ENCODE data around the gene HDGF. TPM values are rescaled to one million over a fixed set of nuclear protein-coding genes. Genes with fewer than 3 reads are reported as not detected.

HDGF gene
- total and polyA plus RNA-seq, 2 donors (not counting 3 experiments of a cell fraction or from before 2014, with no cell fraction given), result 95.1 to 298 TPM

DNA sequence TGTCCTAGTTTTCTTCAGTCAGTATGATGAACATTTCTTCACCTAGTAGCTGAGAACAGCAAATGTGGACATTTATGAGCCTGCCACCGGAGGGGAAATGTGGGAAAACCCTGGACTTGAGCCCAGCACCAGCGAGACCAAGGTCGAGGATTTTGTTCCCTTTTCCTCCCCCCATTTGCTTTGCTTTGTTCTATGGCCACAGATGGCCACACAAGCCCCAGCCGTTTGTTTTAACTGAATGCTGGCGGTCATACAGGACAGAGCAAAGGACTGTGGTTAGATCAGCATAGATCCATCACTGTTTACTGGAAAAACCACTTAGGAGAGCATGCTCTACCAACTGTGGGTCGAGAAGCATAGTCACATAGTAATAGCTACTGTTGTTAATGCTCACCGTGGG is 44.3 kb upstream of the HDGF start:
- no peaks in the 10 kb centered on the region for H3K4me1 ChIP-seq (ENCODE audit: control insufficient read depth, extremely low read depth, insufficient read depth, low read length)
- FAIRE-seq (no peak), DNase-seq (ENCODE audit: low read depth, low spot score) (no peak)
- H3K9me3 ChIP-seq (replicated peaks; ENCODE audit: control insufficient read depth, insufficient read depth, low read length), result no peaks in the 10 kb centered on the region
- H3K79me2 ChIP-seq (ENCODE audit: control insufficient read depth, insufficient read depth, low read length), result no peaks in the 10 kb centered on the region
- TF ChIP-seq JUN (IDR thresholded peaks at IDR 0.05; ENCODE audit: borderline replicate concordance, insufficient read depth, insufficient read length, low read depth), result no peak
- no peak for TF ChIP-seq POLR2AphosphoS5 (IDR thresholded peaks at IDR 0.05; ENCODE audit: insufficient read depth, low read depth, low read length)
- H3K4me3 ChIP-seq (replicated peaks in 1 of 3; ENCODE audit: insufficient read depth in 1 of 3, low read depth in 1 of 3, low read length in 3 of 3), result no peak overlapping the region
- H2AFZ ChIP-seq (ENCODE audit: low read depth, low read length), result no peak overlapping the region
- dilution Hi-C loops (cut with MboI; ENCODE audit: extremely low pct_ligation_motif_present, low sequenced_read_pairs) (no loop called here), intact Hi-C loops (cut with micrococcal nuclease) (no loop called here)
- no peak overlapping the region for H3K27ac ChIP-seq (ENCODE audit: insufficient read depth, low read depth, low read length)
- no peaks in the 10 kb centered on the region for H3K27me3 ChIP-seq (ENCODE audit: control insufficient read depth in 2 of 2, insufficient read depth in 2 of 2, low read length in 2 of 2)
- H3K9me1 ChIP-seq (replicated peaks; ENCODE audit: control insufficient read depth, extremely low read depth, insufficient read depth, low read length), result no peaks in the 10 kb centered on the region
- POLR2A ChIA-PET, result no interaction called here
- no TSS peak for BruUV-seq (replicated peaks)
- CTCF ChIA-PET, result interaction anchor here (0.9 to 5.6 kb wide), 14 partner anchors 8 to 132 kb away, joined by 3 to 125 read pairs (median 7); partner anchors contain the start of genes INSRR, ISG20L2, METTL25B and NTRK1
- peaks cover 33 to 47% of the 10 kb centered on the region in 2 experiments for H3K36me3 ChIP-seq (ENCODE audit: control insufficient read depth in 2 of 2, extremely low read depth in 1 of 2, insufficient read depth in 2 of 2, low read length in 2 of 2)
- no peak overlapping the region for H3K9ac ChIP-seq (replicated peaks; ENCODE audit: extremely low read depth, insufficient read depth, low read length)
- H4K20me1 ChIP-seq (replicated peaks; ENCODE audit: control insufficient read depth, extremely low read depth, insufficient read depth, low read length), result no peaks in the 10 kb centered on the region
- no peak overlapping the region for H3K4me2 ChIP-seq (ENCODE audit: insufficient read depth, low read length)

DNA sequence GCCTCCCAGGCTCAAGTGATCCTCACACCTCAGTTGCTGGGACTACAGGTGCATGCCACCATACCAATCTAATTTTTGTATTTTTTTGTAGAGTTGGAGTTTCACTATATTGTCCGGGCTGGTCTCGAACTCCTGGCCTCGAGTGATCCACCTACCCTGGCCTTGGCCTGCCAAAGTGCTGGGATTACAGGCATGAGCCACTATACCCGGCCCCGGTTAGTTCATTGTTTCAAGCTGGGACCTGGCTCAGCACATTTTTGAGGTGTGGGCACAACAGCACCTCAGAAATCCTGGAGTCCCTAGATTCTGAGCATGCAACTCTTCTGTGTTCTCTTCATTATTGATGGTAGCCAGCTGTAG is 43.9 kb upstream of the HDGF start:
- Histone ChIP-seq H3K4me2 (ENCODE audit: insufficient read depth, low read length) (no peak overlapping the region), H3K4me3 (replicated peaks in 1 of 3; ENCODE audit: insufficient read depth in 1 of 3, low read depth in 1 of 3, low read length in 3 of 3) (no peak overlapping the region), H3K9me3 (replicated peaks; ENCODE audit: control insufficient read depth, insufficient read depth, low read length) (no peaks in the 10 kb centered on the region), H3K36me3 (ENCODE audit: control insufficient read depth in 2 of 2, extremely low read depth in 1 of 2, insufficient read depth in 2 of 2, low read length in 2 of 2) (peaks cover 33 to 44% of the 10 kb centered on the region in 2 experiments), H3K4me1 (ENCODE audit: control insufficient read depth, extremely low read depth, insufficient read depth, low read length) (no peaks in the 10 kb centered on the region), H3K9ac (replicated peaks; ENCODE audit: extremely low read depth, insufficient read depth, low read length) (no peak overlapping the region), H2AFZ (ENCODE audit: low read depth, low read length) (no peak overlapping the region), H3K9me1 (replicated peaks; ENCODE audit: control insufficient read depth, extremely low read depth, insufficient read depth, low read length) (no peaks in the 10 kb centered on the region), H3K27me3 (ENCODE audit: control insufficient read depth in 2 of 2, insufficient read depth in 2 of 2, low read length in 2 of 2) (no peaks in the 10 kb centered on the region), H3K27ac (ENCODE audit: insufficient read depth, low read depth, low read length) (no peak overlapping the region), H3K79me2 (ENCODE audit: control insufficient read depth, insufficient read depth, low read length) (no peaks in the 10 kb centered on the region), H4K20me1 (replicated peaks; ENCODE audit: control insufficient read depth, extremely low read depth, insufficient read depth, low read length) (no peaks in the 10 kb centered on the region)
- ChIA-PET CTCF (interaction anchor here (1.1 to 5.6 kb wide), 9 partner anchors 19 to 132 kb away, joined by 5 to 125 read pairs (median 23); partner anchors contain the start of genes INSRR, ISG20L2, METTL25B and NTRK1), POLR2A (no interaction called here)
- dilution Hi-C loops (cut with MboI; ENCODE audit: extremely low pct_ligation_motif_present, low sequenced_read_pairs) (no loop called here), intact Hi-C loops (cut with micrococcal nuclease) (no loop called here)
- no TSS peak for BruUV-seq (replicated peaks)
- no peak for FAIRE-seq
- TF ChIP-seq POLR2AphosphoS5 (IDR thresholded peaks at IDR 0.05; ENCODE audit: insufficient read depth, low read depth, low read length) (no peak), MYC (IDR thresholded peaks at IDR 0.05; ENCODE audit: low read depth, low read length) (no peak), EZH2 (IDR thresholded peaks at IDR 0.05; ENCODE audit: borderline replicate concordance, low read depth, low read length, severe bottlenecking) (no peak), POLR2A (IDR thresholded peaks at IDR 0.05; ENCODE audit: low read depth, low read length) (no peak), JUN (IDR thresholded peaks at IDR 0.05; ENCODE audit: borderline replicate concordance, insufficient read depth, insufficient read length, low read depth) (no peak), GATA2 (IDR thresholded peaks at IDR 0.05; ENCODE audit: insufficient read depth, insufficient read length, low read depth, low read length) (no peak), FOS (IDR thresholded peaks at IDR 0.05; ENCODE audit: borderline replicate concordance, insufficient read depth, low read length) (no peak)
- TF ChIP-seq, protein P1, sequence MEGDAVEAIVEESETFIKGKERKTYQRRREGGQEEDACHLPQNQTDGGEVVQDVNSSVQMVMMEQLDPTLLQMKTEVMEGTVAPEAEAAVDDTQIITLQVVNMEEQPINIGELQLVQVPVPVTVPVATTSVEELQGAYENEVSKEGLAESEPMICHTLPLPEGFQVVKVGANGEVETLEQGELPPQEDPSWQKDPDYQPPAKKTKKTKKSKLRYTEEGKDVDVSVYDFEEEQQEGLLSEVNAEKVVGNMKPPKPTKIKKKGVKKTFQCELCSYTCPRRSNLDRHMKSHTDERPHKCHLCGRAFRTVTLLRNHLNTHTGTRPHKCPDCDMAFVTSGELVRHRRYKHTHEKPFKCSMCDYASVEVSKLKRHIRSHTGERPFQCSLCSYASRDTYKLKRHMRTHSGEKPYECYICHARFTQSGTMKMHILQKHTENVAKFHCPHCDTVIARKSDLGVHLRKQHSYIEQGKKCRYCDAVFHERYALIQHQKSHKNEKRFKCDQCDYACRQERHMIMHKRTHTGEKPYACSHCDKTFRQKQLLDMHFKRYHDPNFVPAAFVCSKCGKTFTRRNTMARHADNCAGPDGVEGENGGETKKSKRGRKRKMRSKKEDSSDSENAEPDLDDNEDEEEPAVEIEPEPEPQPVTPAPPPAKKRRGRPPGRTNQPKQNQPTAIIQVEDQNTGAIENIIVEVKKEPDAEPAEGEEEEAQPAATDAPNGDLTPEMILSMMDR (IDR thresholded peaks at IDR 0.05; ENCODE audit: extremely low read depth in 1 of 2, insufficient read depth in 1 of 2, low read depth in 1 of 2, low read length in 2 of 2), result no peak
- no peak for DNase-seq (ENCODE audit: low read depth, low spot score)

All from endothelial cell of umbilical vein (primary cell).